Measurements from ENCODE around the gene ZNF106.

DNA sequence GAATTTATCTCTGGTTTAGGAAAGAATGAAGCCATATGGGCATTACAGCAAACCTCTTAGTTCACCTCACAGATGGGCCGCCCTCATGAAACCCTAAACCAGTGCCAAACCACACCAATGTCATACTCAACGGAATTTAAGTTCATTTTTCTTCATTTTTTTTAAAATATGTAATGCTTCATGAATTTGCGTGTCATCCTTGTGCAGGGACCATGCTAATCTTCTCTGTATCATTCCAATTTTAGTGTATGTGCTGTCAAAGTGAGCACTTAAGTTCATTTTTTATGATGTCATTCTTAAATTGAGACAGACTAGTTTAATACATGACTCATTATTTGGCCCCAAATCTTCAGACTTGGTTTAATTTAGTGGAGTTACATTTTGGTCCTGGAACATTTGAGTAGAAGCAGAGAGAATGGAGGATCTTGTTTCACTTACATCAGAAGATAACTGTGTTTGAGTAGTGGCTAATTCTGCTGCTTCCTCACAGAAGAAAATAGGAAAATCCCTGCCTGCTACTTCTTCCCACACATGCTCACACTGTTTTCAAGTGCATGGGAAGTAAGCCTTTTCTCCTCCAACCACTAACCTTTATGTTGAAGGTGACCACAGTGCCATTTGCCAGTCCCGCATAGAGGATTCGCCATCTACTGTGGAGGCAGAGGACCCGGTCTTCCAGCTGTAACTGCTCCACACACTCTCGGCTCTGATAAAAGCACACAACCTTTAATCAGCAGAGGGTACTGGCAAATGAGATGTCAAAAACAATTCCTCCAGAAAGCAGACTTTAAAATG lies 63.3 kb downstream of the ZNF106 start:
- TF ChIP-seq CTCF (IDR thresholded peaks at IDR 0.05; ENCODE audit: insufficient read depth, low read depth, low read length) (no peak), EZH2 (IDR thresholded peaks at IDR 0.05; ENCODE audit: insufficient read depth, low read length) (no peak)
